DND-41 (cell line): ENCODE measurements around the gene KRTAP5-10.

ENCODE experiments used
- ATAC-seq: fragments of 200-7000 bp; cut with Tn5 transposase; 3 replicates; pipeline ENCODE4 v1.9.1; 2021; ENCODE audit warnings: low read depth; ENCODE audit not compliant: insufficient read depth
- DNase-seq: peaks from one replicate; pipeline ENCODE4 v3.0.0-alpha.2; 2020
- H2AFZ ChIP-seq: 2 replicates; pipeline ENCODE4 v1.6.0; 2012; ENCODE audit warnings: low read depth, low read length
- H3K27ac ChIP-seq: 2 replicates; pipeline ENCODE4 v1.5.1; 2012; ENCODE audit warnings: low read length, inconsistent platforms
- H3K27me3 ChIP-seq: fragments of 200-600 bp; sonication (generic); 2 replicates; pipeline ENCODE4 v1.6.0; 2012; ENCODE audit warnings: low read length, mild to moderate bottlenecking, inconsistent platforms; ENCODE audit not compliant: insufficient read depth, poor library complexity
- H3K36me3 ChIP-seq: 2 replicates; pipeline ENCODE4 v1.5.1; 2012; ENCODE audit warnings: low read length, inconsistent platforms; ENCODE audit not compliant: insufficient read depth
- H3K4me1 ChIP-seq: 2 replicates; pipeline ENCODE4 v1.5.1; 2012; ENCODE audit warnings: mild to moderate bottlenecking, low read length; ENCODE audit not compliant: insufficient read depth
- H3K4me2 ChIP-seq: 2 replicates; pipeline ENCODE4 v1.6.0; 2012; ENCODE audit warnings: mild to moderate bottlenecking, moderate library complexity, low read length, inconsistent platforms; ENCODE audit not compliant: insufficient read depth
- H3K4me3 ChIP-seq, 2 experiments: fragments of 200-600 bp in 1 of 2; shearing (Covaris generic) in 1 of 2; 2 replicates each; pipeline ENCODE4 v1.5.1; 2012 to 2016; ENCODE audit warnings: inconsistent platforms in 2 of 2, low read length in 2 of 2, mild to moderate bottlenecking in 2 of 2, low read depth in 1 of 2, moderate library complexity in 1 of 2
- H3K79me2 ChIP-seq: 2 replicates; pipeline ENCODE4 v1.6.0; 2012; ENCODE audit warnings: low read length, inconsistent platforms; ENCODE audit not compliant: insufficient read depth
- H3K9ac ChIP-seq: 2 replicates; pipeline ENCODE4 v1.6.0; 2012; ENCODE audit warnings: low read depth, mild to moderate bottlenecking, inconsistent platforms, low read length, moderate library complexity
- H3K9me3 ChIP-seq: 2 replicates; pipeline ENCODE4 v1.5.1; 2012; ENCODE audit warnings: low read length, moderate library complexity, mild to moderate bottlenecking, inconsistent platforms; ENCODE audit not compliant: insufficient read depth, severe bottlenecking
- H4K20me1 ChIP-seq: 2 replicates; pipeline ENCODE4 v1.6.0; 2012; ENCODE audit warnings: low read length; ENCODE audit not compliant: insufficient read depth
- EZH2 ChIP-seq: IDR thresholded peaks from 3 replicates; pipeline ENCODE4 v1.6.1; 2012; ENCODE audit warnings: borderline replicate concordance, low read depth, mild to moderate bottlenecking, moderate library complexity, low read length, inconsistent platforms; ENCODE audit not compliant: severe bottlenecking
- TF ChIP-seq, protein P1 (sequence below): IDR thresholded peaks from 2 replicates; pipeline ENCODE4 v1.5.1; 2012; ENCODE audit warnings: borderline replicate concordance, low read length, moderate library complexity, mild to moderate bottlenecking; ENCODE audit not compliant: poor library complexity, severe bottlenecking; ENCODE audit errors: extremely low read depth

KRTAP5-10 gene

GRCh38 chr11:71565263-71565662 lies at the start of gene KRTAP5-10:
TSS of gene KRTAP5-10 (plus strand) at chr11:71565563. CDS start at chr11:71565588, 25 bp downstream.
- Histone ChIP-seq H3K79me2 (no peaks in the 10 kb centered on the region), H3K27ac (no peak within 1 kb of the TSS), H3K9ac (no peak within 1 kb of the TSS), H3K4me3 (no peak within 1 kb of the TSS), H3K36me3 (no peaks in the 10 kb centered on the region), H2AFZ (no peak within 1 kb of the TSS), H3K27me3 (peaks cover 11% of the 10 kb centered on the region), H3K4me1 (no peaks in the 10 kb centered on the region), H4K20me1 (peaks cover 4% of the 10 kb centered on the region; the same call in 1 of the 2 replicates), H3K4me2 (no peak within 1 kb of the TSS), H3K9me3 (no peaks in the 10 kb centered on the region)
- ATAC-seq (no peak), DNase-seq (no peak)
- TF ChIP-seq EZH2 = no peak

DNA sequence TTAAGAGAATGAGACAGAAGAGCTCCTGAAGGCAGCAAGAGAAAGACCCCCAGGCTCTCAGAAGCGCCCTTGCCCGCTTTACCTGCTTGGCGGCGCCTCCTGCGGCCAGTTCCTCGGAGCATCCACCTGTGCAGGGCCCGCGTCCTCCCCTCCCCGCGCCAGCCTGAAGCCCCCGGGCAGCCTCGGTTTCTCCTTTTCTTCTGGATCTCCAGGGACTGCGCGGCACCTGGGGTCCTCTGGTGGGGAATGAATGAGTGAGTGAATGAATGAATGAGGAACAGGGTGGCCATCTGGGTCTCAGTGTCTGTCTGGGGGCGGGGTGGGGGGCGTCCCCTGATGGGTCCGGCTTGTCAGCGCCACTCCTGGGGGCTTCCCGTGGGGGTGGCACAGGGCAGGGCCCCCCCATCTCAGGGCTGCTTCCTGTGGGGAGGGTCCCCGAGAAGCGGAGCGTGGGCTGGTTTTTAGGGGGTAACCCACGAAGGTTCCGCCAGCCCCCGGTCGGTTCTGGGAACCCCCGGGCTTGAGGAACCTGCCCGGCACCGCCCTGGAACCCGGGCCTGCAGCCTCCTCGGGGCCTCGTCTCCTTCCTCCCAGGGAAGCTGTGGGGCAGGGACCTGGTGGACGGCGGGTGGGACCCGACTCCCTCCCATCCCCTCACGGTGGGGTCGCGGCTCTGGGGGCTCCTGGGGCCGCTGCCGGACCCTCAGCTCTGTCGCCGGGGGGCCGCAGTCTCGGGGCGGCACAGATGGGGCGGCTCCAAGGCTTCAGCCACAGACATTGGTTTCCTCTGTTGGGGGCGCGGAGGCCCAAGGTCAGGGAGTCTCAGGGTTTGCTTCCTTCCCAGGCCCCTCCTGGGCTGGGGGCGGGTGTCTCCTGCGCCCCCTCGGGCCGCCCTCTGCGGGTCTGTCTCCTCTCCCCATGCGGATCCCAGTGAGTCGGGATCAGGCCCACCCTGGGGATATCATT lies 46.6 kb upstream of the KRTAP5-10 start:
- Histone ChIP-seq H3K4me3 (no peak overlapping the region), H4K20me1 (no peaks in the 10 kb centered on the region), H3K9ac (no peak overlapping the region), H3K36me3 (no peaks in the 10 kb centered on the region), H3K4me2 (no peak overlapping the region), H3K79me2 (no peaks in the 10 kb centered on the region), H3K27ac (no peak overlapping the region), H2AFZ (no peak overlapping the region), H3K27me3 (no peaks in the 10 kb centered on the region), H3K4me1 (no peaks in the 10 kb centered on the region), H3K9me3 (no peaks in the 10 kb centered on the region)
- ATAC-seq = no peak
- TF ChIP-seq, protein P1, sequence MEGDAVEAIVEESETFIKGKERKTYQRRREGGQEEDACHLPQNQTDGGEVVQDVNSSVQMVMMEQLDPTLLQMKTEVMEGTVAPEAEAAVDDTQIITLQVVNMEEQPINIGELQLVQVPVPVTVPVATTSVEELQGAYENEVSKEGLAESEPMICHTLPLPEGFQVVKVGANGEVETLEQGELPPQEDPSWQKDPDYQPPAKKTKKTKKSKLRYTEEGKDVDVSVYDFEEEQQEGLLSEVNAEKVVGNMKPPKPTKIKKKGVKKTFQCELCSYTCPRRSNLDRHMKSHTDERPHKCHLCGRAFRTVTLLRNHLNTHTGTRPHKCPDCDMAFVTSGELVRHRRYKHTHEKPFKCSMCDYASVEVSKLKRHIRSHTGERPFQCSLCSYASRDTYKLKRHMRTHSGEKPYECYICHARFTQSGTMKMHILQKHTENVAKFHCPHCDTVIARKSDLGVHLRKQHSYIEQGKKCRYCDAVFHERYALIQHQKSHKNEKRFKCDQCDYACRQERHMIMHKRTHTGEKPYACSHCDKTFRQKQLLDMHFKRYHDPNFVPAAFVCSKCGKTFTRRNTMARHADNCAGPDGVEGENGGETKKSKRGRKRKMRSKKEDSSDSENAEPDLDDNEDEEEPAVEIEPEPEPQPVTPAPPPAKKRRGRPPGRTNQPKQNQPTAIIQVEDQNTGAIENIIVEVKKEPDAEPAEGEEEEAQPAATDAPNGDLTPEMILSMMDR = no peak
- TF ChIP-seq EZH2 = no peak
- DNase-seq = no peak

DNA sequence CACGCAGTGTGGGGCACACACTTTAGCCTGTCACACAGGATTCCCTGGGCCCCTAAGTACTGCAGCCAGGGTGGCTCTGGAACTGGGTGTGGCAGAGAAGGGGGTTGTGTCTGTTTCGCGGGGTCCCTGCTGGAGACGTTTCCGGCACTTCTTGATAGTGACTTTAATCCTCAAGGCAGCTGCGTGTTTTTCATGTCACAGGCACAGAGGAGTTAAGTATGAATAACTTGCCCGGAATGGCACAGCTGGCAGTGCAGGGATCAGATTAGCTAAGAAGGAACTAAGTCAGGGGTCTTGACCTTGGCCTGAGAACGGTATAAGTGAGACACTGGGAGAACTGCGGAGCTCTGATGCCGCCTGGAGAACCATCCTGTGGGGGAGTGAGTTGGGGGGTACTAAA lies 45.8 kb upstream of the KRTAP5-10 start:
- H3K27ac ChIP-seq = no peak overlapping the region
- TF ChIP-seq EZH2 = no peak
- TF ChIP-seq, protein P1 = no peak
- H3K4me1 ChIP-seq = no peaks in the 10 kb centered on the region
- H3K4me3 ChIP-seq = no peak overlapping the region
- H3K4me2 ChIP-seq = no peak overlapping the region
- H4K20me1 ChIP-seq = no peaks in the 10 kb centered on the region
- H3K27me3 ChIP-seq = no peaks in the 10 kb centered on the region
- no peak overlapping the region for H3K9ac ChIP-seq
- no peaks in the 10 kb centered on the region for H3K36me3 ChIP-seq
- DNase-seq (no peak), ATAC-seq (no peak)
- H2AFZ ChIP-seq = no peak overlapping the region
- H3K9me3 ChIP-seq = no peaks in the 10 kb centered on the region
- no peaks in the 10 kb centered on the region for H3K79me2 ChIP-seq

DNA sequence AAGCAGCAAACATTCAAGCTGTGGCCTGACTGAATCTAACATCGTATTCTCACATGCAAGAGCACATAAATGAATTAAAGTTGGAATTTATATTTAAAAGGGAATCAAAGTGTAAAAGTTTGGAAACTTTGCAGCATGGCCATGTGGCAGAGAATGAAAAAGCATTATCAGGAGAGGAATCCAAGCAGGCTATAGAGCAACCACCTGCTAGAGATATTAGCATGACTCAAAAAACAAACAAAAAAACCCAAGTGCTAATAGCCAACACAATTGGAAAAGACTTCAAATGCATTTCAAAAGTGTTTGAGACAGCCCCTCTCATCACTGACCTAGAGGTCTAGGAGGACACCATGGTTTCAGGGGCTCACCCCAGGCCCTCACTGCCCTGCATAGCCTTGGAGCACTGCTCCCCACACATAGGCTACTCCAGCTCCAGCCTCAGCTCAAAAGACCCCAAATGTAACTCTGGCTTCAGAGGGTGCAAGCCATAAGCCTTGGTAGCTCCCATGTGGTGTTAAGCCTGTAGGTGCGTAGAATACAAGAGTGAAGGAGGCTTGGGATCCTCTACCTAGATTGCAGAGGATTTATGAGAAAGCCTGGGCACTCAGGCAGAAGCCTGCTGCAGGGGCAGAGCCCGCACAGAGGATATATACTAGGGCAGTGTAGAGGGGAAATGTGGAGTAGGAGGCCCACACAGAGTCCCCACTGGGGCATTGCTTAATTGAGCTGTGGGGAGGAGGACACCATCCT lies 40.0 kb upstream of the KRTAP5-10 start:
- no peak overlapping the region for H2AFZ ChIP-seq
- H3K36me3 ChIP-seq = no peaks in the 10 kb centered on the region
- DNase-seq (no peak), ATAC-seq (no peak)
- H3K4me3 ChIP-seq = no peak overlapping the region
- H3K27me3 ChIP-seq = no peaks in the 10 kb centered on the region
- TF ChIP-seq, protein P1 = no peak
- no peak for TF ChIP-seq EZH2
- H3K4me1 ChIP-seq = no peaks in the 10 kb centered on the region
- H3K9me3 ChIP-seq = no peaks in the 10 kb centered on the region
- H3K4me2 ChIP-seq = no peak overlapping the region
- no peak overlapping the region for H3K27ac ChIP-seq
- H3K9ac ChIP-seq = no peak overlapping the region
- H3K79me2 ChIP-seq = no peaks in the 10 kb centered on the region
- H4K20me1 ChIP-seq = no peaks in the 10 kb centered on the region
